NCI-H1930 (cell line): ENCODE results near the gene DOK5.

Source experiments
- DNase-seq, 2 experiments: peaks; one replicate each; lab custom pipeline; 2025; lab: John Stamatoyannopoulos, UW

The DOK5 gene

DNA sequence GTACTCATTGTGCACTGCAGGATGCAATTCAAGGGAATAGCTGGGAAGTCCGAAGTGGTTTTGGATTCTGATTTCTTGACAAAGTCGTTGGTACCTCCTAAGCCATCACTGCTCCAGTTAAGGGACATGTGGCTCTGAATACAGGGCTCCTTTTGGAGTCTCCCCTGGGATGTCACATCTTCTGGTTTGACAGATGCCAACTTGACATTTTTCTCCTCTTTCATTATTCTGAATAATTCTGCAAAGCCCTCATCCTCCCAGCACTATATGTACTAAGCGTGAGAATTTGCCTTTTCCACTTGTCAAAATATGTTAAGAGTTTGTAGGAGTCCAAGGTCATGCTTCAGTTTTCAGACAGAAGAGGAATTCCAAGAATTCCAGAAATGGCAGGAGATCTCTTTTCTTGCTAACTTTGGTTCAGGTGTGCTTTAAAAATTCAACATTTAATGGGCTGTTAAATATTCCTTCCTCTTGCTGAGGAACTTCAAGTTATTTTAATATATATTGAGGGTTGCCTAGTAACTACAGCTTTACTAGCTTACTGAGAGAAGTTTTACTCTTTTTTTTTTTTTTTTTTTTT is 38.7 kb downstream of the DOK5 start:
- no peak for DNase-seq

DNA sequence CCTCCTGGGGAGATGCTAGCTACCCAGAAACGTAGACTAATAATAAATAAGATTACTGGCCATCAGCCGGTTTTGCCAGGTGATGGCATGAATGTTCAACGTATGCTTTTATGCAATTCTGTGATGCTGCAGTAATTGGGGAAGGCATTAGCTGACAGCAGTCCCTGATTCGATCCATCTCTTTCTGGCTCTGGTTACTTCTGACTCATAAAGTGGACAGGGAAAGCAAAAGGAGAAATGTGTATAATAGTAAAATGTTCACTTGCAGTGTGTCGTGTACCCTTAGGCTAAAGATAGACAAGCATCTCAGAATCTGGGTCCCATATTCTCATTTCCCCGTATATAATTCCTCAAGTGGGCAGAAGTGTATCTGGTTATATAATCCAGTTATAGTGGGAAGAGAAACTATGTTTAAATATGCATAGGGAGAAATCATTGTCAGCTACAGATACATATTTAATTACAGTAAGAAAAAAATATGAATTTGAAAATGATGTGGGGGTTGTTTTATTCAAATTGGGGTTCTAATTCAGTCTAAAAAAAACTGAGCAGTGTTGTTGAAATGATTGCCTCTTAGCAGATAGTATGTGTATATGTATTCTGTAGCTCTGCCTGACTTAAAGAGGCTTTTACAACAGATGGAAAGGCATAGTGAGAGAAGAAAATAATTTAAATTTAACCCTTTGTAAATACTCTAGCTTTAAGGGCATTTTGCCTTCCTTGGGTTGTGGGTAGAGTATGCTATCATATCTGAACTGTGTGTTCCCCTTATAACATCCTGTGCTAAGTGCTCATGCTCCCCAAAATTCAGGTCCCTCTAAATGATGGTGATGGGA is 40.6 kb downstream of the DOK5 start:
- DNase-seq: no peak

DNA sequence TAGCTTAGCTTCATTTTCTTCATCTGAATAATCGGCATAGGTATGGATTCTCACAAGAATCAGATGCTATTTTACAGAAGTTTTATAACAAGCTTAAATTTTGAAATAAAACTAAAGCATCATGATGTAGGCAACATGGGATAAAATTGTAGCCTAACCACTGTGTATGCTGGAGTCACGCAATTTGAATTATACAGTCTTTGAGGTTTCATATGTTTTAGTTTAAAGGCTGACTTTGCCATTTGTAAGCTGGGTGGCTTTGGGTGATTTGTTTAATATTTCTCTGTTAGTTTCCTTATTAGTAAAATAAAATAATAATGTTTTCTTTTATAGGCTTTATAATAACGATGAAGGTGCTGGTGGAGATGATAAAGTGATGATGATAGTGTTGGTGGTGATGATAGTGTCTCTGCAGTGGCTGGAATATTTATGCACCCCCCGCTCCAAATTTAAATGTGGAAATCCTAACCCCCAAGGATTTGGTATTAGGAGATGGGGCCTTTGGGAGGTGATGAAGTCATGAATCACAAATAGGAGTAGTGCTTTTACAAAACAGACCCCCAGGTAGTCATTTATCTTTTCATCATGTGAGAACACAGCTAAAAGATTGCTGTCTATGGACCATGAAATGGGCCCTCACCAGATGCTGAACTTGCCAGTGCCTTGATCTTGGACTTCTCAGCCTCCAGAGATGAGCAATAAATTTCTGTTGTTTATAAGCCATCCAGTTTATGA is 42.0 kb downstream of the DOK5 start:
- DNase-seq: no peak

DNA sequence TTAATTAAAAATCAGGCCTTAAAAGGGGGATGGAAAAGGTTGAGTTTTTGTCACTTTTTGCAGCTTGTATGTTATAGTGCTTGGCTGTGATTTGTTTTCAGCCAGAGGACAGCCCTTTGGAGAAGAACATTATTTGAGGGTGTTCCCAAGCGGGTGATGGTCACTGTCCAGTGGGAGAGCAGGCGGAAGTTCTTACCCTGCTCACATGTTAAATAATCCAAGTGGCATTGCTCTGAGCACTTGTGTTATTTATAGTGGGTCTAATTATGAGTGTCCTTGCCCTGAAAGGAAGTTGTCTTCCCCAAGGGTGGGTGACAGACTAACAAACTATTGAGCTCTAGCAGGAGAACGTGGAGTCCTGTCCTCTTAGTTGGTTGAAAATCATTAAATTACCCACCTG is 49.5 kb downstream of the DOK5 start:
- DNase-seq: no peak

DNA sequence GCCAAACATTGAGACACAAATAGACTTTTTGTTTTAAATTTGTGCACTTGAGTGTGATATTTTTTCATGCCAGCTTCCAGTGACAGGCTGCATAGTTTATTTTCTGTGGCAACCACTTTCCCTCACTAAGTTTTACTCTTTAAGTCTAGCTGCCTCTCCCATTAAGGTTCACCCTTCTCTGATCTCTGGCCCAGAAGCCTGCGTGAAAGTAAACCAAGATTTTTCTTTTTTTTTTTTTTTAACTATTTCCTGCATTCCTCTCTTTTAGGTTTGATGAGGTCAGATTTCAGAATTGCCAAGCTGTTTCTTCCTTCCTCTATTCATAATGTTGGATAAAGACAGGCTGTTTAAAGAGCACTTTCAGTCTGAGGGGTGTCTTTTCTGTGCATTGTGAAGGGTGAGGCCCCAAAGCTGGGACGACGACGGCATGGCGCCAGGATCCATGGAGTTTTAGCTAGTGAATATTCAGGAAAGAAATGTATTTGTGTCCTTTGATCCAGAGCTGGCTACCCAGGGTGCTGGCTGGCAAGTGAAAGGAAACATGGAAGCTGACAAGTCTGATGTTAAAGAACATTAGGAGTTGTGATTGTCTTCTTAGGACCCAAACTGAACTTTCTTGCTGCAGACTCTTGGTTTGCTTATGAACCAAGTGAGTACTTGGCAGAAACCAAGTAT is 50.7 kb downstream of the DOK5 start:
- DNase-seq: no peak

DNA sequence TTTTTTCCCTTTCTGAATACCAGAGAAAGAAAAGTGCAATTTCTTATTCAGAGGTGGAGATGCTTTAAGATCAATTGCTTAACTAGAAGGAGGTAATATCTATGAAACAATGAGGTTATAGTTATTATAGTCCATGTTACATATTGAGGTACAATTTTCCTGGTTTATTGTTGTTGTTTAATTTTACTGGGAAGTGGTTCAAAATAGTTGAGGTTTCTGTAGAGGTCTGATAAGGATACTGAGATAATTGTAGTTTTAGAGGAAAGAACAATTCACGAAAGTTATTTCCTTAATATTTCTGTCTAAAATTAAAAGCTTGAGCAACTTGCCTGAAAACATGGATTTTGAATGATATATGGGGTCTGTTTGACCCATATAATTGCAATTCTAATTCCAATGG is 51.4 kb downstream of the DOK5 start:
- no peak for DNase-seq

DNA sequence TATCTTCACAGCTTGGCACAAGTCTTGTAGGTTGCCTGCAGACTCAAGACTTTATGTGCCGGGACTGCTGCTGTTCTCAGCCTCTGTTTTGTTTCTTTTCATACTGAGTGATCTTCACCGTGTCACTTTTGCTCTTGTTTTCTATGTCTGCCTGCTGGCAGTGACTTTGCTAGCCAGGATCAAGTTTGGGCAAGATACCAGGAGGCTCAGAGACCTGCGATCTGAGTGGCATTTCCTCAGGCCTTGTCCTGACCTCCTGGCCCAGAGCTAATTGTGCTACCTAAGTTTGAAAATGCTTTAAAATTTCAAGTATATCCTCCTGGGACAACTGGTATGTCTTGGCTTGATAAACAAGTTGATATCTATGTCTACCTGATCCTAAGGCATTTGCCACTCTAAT is 57.2 kb downstream of the DOK5 start:
- no peak for DNase-seq

DNA sequence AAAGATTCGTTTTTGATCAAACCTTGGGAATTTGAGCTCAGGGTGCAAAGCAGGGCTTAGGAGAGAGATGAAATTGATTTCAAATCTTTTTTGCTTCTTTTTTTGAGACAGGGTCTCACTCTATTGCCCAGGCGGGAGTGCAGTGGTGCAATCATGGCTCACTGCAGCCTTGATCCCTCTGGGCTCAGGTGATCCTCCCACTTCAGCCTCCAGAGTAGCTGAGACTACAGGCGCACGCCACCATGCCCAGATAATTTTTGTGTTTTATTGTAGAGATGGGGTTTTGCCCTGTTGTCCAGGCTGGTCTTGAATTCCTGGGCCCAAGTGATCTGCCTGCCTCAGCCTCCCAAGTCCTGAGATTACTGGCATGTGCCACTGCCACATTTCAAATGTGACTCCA is 58.7 kb downstream of the DOK5 start:
- DNase-seq: no peak

DNA sequence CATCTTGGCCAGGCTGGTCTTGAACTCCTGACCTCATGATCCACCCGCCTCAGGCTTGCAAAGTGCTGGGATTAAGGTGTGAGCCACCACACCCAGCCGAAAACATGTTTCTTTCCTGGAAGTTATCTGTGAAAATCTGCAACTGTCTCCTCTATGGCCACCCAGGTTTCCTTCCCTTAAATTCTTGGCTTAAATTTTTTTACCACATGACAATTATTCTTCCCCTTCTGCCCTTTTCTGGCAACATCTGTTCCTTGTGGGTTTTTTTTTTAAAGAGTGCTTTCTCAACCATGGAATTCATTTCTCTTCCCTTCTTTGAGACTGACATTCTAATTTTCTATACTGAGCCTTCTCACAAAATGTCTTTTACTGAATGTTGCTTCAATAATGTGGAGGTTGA is 59.6 kb downstream of the DOK5 start:
- DNase-seq: no peak

DNA sequence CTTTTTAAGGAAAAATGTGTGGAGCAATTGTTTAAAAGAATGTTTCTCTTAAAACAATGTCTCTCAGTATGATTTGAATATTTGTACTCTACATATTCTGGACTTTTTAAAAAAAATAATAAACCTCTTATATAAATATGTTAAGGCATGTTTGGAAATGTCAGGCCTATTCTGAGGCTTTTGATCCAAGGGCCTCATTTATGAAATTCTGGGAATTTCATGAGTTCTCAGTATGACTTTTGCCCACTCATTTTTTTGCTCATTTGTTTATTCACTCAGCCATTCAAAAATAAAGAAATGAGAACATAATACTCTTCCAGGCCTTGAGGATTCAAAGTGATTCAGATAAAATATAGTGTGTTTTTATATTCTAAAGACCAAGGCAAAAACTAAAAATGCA is 60.4 kb downstream of the DOK5 start:
- no peak for DNase-seq

DNA sequence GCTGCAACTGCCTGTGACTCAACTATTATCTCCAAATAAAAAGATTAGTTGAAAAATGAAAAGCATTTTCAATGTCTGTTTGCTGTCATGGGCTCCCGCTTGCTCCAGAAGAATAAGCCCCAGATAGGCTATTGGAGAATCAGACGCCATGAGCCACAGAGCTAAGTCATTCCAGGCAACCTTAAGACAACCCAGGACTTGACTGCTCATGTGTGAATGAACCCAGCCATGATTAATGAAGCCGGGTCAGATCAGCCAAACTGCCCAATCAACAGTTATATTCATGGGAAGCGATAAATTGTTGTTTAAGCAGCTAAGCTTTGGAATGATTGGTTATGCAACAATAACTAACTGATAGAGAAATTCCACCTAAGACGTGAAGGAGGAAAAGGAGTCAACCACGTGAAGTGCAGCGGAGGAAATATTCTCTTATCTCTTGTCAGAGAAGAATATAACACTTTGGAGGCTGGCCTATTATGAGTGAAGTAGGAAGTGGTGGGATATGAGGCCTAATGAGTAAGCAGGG is 64.2 kb downstream of the DOK5 start:
- no peak for DNase-seq

DNA sequence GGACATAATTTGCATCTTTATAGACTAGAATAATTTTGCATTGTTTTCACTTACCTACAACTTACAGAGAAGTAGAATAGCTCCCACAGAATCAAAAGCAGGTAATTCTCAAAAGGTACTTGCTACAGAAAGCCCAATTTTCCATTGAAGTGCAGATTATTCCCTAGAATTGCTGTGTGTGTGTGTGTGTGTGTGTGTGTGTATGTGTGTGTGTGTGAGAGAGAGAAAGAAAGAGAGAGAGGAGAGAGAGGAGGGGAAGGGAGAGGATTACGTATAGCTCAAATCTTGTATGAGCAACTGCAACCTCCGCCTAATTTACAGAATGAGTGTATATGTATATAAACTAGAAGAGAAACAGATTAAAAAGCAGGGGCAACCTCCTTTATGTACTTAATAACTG is 68.0 kb downstream of the DOK5 start:
- no peak for DNase-seq

DNA sequence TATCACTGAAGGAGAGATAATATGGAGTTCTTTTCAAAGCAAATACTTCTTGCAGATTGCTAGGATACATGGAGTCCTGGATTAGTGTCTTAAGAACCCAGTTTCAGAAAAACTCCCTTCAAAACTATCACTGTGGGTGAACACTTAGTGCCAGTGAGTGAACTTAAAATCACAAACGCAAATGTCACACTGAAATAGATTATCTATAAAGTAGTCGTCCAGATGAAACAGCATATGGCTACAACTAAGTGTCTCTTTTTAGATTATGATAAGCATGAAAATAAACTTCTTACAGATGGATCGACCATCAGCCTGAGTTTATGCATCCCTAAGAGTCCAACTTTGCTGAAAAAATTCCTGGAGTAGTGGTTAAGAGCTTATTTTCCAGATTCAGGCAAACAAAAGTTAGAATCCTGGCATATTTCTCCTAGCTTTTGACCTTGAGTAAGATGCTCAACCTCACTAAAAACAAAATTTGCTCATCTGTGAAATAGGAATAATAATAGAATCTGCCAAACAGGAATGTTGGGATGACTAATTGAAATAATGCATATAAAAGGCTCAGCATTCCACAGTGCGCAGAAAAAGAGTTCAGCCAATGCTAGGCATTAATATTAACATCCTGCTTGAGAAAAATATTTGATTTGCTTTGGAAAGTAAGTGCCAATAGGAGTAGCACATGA is 70.4 kb downstream of the DOK5 start:
- no peak for DNase-seq

DNA sequence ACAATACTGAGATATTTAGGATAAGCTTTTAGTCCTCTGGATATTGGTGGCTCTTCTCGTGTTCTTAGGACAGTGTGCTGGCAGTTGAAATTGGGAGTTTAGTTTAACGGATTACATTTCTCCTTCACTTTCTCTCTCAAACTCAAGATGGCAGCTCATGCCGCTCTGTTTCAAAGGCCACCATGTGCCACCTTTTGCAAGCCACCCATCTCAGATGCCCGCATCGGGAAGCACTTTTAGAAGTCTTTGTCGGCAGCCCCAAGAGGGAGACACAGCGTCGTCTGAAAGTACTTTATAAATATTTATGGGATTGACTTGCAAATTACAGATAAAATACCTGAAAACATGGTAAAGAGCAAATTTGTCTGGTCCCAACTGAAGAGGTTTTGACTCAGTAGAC is 73.5 kb downstream of the DOK5 start:
- no peak for DNase-seq

DNA sequence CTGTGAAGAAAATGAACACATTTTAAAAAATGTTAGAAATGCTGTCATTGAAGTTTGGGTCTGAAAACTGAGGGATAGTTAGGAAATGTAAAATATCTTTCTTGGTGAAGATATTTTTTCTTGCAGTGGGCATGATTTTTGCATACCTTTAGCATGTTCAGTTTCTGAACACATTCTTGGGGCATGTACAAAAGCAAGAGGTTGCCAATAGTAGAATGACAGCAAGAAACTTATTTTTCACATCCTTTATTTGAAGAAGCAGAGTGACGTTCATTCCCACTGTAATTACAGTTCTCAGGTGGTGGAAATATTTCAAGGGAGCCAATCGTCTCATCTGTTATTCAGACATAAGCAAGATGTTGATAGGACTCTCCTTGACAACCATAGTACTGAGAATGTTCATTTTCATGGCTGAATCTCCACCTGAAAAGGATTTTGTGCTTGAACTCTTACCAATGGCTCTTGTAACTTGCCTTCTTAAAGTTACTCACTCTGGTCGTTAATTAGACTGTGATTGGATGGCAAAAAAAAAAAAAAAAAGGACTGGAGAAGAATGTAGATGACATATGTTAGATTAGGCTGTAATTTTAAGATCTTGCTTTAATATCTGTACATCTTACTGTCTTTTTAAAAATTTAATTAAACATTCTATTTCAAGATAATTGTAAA is 74.4 kb downstream of the DOK5 start:
- DNase-seq: no peak

DNA sequence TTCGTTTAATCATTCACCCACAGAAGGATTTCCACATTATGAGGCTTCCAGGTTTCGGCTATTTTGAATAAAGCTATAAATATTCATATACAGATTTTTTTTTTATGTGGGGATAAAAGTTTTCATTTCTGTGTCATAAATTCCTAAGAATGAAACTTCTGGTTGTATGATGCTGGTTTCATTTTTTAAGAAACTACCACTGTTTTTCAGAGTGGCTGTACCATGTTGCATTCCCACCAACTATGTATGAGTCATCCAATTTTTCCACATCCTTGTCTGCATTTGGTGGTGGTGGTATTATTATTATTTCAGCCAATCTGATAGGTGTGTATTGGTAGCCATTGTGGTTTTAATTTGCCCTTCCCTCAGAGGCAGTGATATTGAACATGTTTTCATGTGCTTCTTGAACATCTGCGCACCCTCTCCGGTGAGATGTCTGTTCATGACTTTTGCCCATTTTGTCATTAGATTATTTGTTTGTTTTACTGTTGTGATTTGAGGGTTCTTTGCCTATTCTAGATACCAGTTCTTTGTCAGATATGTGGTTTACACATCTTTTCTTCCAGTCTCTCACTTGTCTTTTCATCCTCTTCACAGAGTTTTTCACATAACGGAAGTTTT is 75.5 kb downstream of the DOK5 start:
- DNase-seq: no peak

DNA sequence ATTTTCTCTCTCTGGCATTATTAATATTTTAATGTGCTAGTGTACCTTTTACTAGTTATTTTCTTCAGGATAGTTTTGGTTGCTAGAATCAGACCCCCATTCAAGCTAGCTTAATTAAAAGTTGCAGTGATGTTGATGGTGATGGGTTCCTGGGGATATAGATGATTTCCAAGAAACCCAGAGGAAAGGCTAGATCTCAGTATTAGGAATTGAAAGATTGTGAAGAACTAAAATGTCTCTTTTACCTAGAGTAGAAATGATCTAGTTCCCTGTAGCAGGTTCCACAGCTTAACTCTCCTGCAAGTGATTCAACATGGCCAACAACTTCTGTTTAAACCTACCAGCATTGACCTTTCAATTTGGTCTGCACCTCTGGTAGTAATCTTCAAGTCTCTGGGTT is 78.6 kb downstream of the DOK5 start:
- DNase-seq: no peak

DNA sequence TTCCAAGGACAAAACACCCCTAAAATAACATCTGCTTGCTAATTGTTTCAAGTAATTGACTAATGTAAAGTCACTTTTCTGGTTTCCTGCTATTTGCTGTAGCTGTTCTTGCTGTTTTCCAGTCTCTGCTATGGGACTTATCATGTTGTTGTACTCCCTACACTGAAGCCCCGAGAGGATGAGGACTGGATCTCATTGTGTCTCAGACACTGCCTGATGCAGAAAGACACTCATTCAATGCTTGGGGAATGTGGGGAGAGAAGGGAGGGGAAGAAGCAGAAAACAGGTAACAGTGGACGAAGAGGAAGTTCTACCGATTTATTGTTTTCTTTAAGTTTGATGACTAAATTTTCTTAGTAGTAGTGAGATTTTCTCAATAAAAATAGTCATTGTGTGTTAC is 79.8 kb downstream of the DOK5 start:
- DNase-seq: no peak

DNA sequence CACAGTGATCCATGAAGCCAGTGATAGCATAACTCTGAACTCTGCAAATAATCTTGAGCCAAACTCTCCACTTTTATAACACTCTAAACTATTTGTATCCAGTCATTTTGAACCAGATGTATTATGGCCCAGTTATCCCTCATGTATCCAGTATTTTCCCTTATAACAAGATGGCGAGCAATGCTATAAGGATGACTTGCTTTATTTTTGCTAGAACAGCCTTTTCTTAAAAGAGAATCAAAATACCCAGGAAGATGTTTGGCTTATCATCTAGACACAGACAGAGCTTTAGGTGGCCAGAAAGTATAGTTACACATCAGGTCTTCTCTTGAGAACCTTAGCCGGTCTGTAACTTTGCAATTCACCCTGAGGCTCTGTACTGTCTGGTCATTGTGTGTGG is 81.0 kb downstream of the DOK5 start:
- DNase-seq: no peak

DNA sequence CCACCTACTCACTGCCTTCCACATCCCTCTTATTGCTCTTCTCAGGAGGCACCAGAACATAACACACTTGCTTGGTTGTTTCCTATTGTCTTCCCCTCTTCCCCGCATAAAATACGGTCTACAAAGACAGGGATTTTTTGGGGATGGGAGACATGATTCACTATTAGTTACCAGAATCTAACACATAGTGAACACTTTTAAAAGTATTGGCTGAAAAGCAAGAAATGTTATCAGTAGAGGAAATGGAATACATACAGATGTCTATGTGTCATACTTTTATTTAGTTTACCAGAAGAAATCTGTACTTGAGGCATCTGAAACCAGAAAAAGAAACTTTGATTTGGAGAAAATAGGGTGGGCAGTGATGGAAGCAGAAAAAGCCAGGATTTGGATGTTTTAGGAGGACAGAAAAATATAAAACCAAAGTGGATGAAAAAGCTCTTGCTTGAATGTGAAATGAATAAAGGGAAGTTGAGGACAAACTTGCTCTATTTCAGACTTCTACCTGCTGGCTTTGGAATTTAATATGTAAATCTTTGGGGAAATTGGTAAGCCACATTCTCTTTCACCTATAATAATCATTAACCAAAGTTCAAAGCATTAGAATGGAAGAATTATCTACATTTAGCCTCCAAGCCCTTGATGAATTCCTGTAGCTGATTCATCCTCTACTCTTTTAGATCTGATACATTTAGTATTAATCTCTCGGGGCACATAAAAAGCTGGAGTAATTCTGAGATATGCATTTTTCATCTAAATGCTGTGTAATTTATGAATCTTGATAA is 82.6 kb downstream of the DOK5 start:
- no peak for DNase-seq
